NCI-H1417 treated with DMSO at 0.1 percent for 48 hours (cell line): ENCODE measurements around the gene MACROD2.

Source experiments
- DNase-seq: peaks from one replicate; lab custom pipeline; 2025; lab: John Stamatoyannopoulos, UW

Gene MACROD2

GRCh38 chr20:16018881-16019280 is 2023.6 kb downstream of the MACROD2 start:
- DNase-seq, result no peak

GRCh38 chr20:16020971-16021370 is 2025.7 kb downstream of the MACROD2 start:
- DNase-seq, result no peak

DNA sequence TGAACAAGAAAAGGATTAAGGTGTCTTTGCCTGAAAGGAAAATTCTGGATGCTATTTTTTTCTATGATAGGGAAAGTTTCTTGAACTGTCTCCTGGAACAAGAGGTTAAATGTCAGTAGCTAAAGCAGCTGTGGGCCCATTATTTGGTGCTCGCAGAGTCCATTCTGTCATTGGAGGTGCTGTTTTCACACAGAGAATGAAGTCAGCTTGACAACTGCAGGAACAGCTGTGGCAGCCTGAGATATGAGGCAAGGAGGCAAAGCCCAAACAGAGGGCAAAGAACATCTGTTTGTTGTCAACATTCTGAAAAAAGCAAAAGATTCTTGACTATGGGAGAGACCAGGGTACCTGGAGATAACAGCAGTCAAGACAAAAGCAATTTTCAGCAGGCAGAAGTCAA is 2029.8 kb downstream of the MACROD2 start:
- DNase-seq, result no peak

DNA sequence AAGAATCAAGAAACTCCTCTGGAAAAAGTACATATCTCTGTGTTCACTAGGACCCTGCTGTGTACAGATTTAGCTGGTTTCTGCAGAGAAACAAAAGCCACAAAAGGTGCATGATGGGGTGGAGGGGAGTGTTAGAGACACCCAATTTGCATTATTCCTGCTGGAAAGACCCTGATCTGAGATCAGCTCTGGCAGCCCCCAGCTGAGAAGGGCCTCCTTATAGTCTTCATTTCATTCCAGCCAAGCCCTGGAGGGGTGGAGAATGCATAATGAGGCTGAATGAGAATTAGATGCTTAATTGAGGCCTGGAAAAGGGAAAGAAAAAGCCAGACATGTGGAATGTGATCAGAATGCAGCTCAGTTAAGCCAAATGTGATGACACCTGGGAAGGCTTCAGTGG is 2032.4 kb downstream of the MACROD2 start:
- DNase-seq, result no peak

DNA sequence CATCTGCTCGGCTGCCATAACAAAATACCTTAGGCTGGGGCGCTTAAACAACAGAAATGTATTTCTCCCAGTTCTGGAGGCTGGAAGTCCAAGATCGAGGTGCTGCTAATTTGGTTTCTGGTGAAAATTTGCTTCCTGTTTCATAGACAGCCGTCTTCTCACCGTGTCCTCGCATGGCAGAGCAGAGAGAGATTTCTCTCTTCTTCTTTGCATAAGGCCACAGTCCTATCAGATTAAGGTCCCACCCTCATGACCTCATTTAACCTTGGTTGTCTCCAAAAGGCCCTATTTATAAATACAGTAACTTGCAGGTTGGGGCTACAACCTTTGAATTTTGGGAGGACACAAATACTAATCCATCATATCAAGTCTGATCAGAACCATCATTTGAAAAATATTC is 2033.6 kb downstream of the MACROD2 start:
- no peak for DNase-seq

- DNase-seq, result no peak
Measured at GRCh38 chr20:16030253-16030652, 2034.9 kb downstream of the MACROD2 start.

- no peak for DNase-seq
Measured at GRCh38 chr20:16035576-16035975, 2040.3 kb downstream of the MACROD2 start.

DNA sequence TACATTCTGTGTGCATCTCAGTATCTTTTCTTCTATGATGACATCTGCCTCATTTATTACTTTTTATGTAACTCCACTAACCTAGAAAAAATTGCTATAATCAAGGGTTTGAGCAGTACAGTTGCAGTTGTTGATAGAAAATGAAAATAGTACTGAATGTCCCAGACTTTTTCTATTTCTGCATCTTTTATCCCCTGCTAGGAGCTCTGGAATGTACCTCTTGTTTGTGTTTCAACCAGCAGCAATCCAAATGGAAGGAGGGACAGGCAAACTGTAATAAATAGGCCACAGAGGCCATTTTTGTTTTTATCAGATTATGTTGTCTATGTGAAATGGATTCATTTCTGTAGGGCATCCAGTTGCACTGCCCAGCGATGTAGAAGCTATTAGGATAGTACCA is 2041.0 kb downstream of the MACROD2 start:
- DNase-seq, result no peak

DNA sequence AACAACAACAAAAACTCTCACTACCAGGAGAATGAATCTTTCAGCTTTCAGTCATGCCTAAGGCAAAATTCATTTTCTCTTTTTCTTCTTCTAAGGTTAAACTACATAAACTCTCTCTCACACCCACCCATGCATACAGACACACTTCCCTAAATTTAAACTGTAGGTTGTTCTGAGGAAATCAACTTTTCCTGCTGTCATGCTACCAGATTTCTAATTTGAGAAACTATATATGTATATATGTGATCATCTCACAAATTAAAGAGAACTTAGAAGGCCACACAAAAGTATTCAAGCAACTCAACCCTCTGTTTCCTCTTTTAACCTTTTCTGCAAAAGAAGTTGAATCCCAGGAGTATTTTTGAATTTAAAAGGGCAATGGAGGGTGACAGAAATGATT is 2045.4 kb downstream of the MACROD2 start:
- DNase-seq, result no peak

- DNase-seq, result no peak
Measured at GRCh38 chr20:16042731-16043130, 2047.4 kb downstream of the MACROD2 start.

DNA sequence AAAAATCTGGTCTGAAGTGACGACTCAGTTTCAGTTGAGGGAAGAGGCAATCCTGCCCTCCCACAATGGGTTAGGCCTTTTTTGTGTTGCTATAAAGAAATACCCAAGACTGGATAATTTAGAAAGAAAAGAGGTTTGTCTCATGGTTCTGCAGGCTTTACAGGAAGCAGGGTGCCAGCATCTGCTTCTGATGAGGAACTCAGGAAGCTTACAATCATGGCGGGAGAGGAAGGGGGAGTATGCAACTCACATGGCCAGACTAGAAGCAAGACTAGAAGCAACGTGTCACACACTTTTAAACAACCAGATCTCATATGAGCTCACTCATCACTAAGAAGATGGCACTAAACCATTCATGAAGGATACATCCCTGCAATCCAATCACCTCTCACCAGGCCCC is 2048.6 kb downstream of the MACROD2 start:
- no peak for DNase-seq

DNA sequence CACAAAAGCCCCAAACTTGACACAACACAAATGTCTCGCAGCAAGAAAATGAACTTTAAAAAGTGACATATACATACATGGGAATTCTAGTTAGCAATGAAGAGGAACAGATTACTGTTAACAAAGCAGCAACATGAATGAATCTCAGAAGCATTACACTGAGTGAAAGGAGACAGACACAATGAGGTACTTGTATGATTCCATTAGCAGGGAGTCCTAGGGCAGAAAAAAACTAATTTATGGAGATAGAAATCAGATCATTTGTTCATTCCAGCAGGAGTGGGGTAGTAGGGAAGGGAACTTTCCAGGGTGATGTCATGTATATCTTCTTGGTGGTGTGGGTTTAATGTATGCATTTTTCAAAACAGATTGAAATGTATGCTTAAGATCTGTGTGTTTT is 2053.6 kb downstream of the MACROD2 start:
- DNase-seq, result no peak

- DNase-seq, result no peak
Measured at GRCh38 chr20:16049529-16050093, 2054.3 kb downstream of the MACROD2 start.

GRCh38 chr20:16050366-16050765 is 2055.1 kb downstream of the MACROD2 start:
- no peak for DNase-seq

DNA sequence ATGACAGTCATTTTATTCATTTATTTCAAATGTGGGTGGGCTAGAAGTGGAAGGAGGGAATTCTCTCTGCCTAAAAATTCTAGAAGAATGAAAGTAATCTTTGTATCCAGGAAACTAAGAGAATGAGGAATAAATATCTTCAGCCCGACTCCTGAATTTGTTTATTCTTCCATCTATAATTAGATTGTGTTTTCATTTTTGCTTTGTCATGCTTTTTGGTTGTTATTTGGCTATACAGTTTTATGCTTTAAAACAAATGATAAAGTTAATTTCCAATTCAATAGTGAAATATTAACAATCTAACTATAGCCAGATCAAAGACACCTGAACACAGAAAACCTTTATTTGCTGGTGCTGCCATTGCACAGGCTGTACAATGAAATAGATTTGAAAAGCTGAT is 2056.7 kb downstream of the MACROD2 start:
- DNase-seq, result no peak

DNA sequence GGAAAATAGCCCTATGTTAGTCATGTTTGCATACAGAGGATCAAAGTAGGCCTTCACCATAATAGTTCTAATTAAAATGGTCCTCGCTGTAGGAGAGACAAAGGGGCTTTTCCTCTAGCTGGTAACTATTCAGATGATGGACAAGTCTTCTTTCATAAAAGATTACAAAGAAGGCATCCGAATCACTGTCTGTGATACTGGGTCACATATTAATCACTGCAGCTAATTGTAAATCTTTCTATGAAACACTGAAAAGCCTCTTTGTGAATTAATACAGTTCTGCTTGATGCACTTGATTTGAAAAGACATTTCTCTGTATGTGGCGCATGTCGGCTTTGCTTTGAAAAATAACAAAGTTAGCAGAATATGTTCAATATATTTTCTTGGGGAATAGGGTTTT is 2057.1 kb downstream of the MACROD2 start:
- DNase-seq, result no peak

DNA sequence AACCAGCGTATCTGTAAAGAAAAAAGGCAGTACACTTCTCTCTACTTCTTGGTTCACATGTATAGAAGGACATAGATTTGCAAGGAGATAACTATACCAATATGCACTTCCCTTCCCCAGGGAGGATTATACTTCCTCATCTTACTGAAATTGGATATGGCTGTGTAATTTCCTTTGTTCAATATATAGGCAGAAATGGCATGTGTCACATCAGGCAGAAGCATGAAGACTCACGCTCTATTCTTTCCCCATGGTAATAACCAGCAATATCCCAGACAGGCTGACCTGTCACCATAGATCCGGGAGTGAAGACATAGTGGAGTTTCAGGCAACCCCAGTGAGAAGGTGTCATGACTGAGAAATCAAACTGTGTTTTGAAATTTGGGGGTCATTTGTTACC is 2059.7 kb downstream of the MACROD2 start:
- DNase-seq, result no peak

- no peak for DNase-seq
Measured at GRCh38 chr20:16057651-16058050, 2062.3 kb downstream of the MACROD2 start.

GRCh38 chr20:16058268-16058667 is 2063.0 kb downstream of the MACROD2 start:
- DNase-seq, result no peak

- DNase-seq, result no peak
Measured at GRCh38 chr20:16059841-16060240, 2064.5 kb downstream of the MACROD2 start.

- DNase-seq, result no peak
Measured at GRCh38 chr20:16061351-16061750, 2066.0 kb downstream of the MACROD2 start.

GRCh38 chr20:16062661-16063581 is 2067.6 kb downstream of the MACROD2 start:
- no peak for DNase-seq

DNA sequence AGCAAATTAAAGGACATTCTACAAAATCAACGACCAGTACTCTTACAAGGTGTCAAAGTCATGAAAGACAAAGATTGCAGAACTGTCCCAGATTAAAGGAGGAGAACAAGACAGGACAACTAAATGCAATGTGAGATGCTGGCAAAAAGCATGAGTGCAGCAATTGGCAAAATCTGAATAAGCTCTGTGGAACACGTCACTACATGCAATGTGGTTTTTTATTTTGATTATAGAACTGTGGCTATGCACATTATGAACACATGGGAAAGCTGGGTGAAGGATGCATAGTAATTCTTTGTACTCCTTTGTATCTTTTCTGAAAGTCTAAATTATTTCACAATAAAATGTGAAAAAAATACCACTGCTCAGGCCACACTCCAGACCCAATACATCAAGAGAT is 2068.6 kb downstream of the MACROD2 start:
- DNase-seq, result no peak
